HS-27A (cell line): ENCODE data around the gene VAPB.
"Not testable (repeated sequence)": the region's sequence is repeated elsewhere in the genome, so short reads cannot be mapped to it uniquely, and the experiment has no call there.

Experiments
- DNase-seq: peaks from one replicate; pipeline ENCODE4 v3.0.0-alpha.2; 2012; ENCODE audit warnings: low read depth, missing footprints

Gene VAPB

DNA sequence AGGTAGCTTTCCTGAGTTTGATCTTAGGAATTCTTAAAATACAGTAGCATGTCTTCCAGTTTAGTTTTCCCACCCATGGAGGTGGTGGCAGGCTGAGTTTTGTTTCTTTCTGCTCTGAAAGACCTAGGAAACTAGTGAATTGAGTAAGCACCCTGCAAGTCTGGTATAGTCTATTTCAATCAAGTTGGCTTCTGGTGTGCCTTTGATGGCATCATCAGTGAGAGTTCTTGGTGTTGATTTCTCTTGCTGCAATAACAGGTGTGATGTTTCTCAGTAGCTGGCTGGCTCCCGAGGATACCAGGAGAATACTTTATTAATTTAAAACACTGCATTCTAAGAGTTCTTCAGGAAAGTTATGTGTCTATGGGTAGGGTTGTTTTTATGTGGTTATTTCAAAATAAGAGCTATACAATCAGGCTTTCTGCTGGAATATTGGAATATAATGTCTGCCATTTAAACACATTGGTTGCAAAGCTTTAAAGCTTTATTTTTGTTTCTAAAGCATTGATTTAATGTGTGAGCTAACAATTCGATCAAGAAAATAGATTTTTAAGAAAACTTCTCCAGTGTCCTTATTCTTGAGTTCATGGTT, 19.0 kb downstream of the VAPB start:
- DNase-seq = no peak

- DNase-seq = no peak
Measured at GRCh38 chr20:58408603-58409246, 19.7 kb downstream of the VAPB start.

- DNase-seq = not testable (repeated sequence)
Measured at GRCh38 chr20:58414216-58414615, 25.2 kb downstream of the VAPB start.

DNA sequence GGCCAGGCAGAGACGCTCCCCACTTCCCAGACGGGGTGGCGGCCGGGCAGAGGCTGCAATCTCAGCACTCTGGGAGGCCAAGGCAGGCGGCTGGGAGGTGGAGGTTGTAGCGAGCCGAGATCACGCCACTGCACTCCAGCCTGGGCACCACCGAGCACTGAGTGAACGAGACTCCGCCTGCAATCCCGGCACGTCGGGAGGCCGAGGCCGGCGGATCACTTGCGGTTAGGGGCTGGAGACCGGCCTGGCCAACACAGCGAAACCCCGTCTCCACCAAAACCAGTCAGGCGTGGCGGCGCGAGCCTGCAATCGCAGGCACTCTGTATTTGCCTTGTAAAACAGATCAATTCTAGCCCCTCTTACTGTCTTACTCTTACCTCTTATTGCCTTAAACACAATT, 25.8 kb downstream of the VAPB start:
- not testable (repeated sequence) for DNase-seq

GRCh38 chr20:58416057-58416456, 27.0 kb downstream of the VAPB start:
- DNase-seq = no peak

- no peak for DNase-seq
Measured at GRCh38 chr20:58416835-58417234, 27.8 kb downstream of the VAPB start.

- DNase-seq = no peak
Measured at GRCh38 chr20:58417438-58417837, 28.4 kb downstream of the VAPB start.

DNA sequence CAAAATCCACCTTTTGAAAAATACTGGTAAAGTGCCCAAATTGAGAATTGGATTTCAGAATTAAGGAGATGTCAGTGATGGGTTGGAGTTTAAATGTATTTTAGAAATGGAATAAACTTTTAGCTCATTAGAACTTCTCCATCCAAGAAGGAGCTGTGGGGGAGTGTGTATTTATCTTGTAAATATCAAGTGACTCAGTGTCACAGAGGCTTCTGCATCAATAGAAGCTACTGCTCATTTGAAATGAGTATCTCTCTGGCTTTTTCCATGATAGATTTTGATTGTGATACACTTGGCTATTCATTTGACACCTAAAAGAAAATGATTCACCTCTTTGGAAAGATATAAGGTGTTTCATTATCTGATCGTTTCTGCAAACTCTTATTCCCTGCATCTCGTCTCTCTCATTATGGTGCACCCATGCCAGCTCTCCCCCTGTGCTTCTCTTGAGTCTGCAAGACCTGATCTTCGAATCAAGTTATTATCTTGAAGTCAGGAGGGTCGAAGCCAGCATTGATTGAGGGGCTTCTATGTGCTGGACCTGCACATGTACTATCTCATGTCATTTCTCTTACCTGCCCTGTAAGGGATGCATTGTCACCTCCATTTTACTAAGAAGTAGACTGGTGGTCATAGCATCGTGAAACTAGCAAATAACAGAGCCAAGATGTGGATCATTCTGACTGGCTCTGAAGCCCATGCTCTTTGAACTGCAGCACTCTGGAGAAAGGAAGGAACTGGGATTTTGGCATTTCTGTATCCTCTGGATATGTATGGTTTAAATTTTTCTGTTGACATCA, 30.1 kb downstream of the VAPB start:
- no peak for DNase-seq

DNA sequence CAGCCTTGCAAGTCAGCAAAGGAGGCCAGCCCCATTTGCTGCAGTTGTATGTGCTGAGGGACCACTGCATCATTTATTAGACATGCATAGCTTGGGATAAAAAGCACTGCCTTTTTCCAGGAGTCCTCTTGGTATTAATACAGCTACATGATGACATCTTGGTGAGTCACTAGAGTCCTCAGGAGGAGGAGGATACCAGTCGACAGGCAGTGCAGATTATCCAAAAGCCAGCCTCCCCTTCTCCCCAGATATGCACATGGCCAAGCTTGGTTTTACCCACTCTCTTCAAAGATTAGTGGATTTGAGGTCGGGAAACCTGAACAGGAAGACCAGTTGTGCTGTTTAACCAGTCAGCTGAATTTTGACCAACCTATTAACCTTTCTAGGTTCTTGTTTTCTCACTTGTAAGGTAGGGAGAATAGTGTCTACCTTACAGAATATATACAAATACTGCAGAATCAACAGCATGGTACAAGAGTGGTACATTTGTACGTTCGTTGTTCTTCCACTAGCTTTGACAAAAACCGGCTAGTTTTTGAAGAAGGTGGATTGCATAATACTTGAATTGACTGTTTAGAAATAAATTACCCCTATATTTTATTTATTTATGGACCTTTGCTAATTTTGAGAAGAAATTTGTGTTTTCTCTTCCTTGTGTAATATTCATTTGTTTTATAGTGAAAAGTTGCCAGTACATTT, 31.9 kb downstream of the VAPB start:
- DNase-seq = peak; percentile 45

GRCh38 chr20:58421497-58421850, 32.4 kb downstream of the VAPB start:
- no peak for DNase-seq

DNA sequence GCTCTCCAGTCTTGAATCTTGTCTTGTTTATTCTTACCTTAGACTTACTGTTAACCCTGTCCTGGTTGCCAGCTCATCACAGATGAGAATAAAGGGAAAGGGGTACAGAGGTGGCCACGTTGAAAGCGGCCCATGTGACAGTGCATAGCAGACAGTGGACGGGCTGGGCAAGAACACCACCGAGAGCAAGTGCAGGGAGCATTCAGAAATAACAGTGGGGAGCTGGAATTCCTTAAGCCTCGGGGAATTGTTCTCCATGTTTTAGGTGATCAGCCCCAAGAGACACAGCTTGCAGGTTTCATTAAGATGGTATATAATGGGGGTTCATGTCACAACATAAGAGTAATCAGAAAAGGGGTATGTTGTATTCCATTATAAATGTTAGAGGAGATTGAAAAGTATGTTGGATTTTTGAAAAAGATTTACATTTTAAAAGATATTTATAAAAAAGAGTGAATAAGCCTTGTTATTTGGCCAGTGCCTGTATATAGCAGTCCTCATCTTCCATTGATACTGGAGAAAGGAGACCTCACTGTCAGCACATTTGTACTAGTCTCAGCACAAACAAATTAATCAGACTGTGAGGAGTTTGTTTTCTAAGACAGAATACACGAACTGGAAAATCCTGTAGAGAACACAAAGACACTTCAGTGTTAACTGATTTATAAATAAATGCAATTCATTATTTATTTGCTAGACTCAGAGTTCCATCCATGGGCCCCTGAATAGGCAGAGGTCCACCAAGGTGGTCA, 35.4 kb downstream of the VAPB start:
- no peak for DNase-seq

DNA sequence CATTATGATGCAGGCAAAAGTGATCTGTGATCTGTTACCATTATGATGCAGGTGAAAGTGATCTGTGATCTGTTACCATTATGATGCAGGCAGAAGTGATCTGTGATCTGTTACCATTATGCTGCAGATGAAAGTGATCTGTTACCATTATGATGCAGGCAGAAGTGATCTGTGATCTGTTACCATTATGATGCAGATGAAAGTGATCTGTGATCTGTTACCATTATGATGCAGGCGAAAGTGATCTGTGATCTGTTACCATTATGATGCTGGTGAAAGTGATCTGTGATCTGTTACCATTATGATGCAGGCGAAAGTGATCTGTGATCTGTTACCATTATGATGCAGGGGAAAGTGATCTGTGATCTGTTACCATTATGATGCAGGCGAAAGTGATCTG, 38.5 kb downstream of the VAPB start:
- DNase-seq = not testable (repeated sequence)

DNA sequence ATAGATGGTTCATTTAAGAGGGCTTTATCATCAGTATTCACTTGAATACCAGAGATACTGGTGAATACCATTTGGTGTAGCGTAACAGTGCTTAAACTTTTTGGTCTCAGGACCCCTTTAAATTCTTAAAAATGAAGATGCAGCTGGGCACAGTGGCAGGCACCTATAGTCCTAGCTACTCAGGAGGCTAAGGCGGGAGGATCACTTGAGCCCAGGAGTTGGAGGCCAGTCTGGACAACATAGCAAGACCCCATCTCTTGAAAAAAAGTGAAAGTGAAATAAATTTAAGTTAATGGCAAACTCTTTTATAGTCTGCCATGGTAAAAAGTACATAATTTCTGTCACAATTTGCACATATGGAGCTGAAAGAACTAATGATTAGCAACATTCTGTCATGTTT, 39.3 kb downstream of the VAPB start:
- DNase-seq = no peak

DNA sequence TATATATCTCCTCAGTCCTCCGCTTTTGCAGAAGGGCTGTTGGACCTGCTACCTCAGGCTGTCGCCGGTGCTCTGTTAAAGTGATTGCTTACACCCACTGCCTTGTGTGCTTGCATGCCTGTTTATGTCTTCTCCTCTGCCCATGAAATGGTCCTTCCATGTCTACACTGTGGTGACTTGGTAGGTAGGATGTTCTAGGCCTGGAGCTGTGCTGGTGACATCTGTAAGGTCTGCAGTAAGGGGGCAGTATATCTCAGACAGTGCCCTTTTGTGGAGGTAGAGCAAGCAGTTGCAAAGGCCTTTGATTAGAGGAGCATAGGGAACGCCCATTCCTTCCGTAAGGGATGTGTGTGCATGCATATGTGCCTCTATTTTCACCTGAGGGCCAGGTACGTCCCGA, 40.3 kb downstream of the VAPB start:
- DNase-seq = no peak

GRCh38 chr20:58431134-58431533, 42.1 kb downstream of the VAPB start:
- DNase-seq = no peak

- DNase-seq = no peak
Measured at GRCh38 chr20:58432186-58432954, 43.3 kb downstream of the VAPB start.

- no peak for DNase-seq
Measured at GRCh38 chr20:58433029-58433647, 44.1 kb downstream of the VAPB start.

DNA sequence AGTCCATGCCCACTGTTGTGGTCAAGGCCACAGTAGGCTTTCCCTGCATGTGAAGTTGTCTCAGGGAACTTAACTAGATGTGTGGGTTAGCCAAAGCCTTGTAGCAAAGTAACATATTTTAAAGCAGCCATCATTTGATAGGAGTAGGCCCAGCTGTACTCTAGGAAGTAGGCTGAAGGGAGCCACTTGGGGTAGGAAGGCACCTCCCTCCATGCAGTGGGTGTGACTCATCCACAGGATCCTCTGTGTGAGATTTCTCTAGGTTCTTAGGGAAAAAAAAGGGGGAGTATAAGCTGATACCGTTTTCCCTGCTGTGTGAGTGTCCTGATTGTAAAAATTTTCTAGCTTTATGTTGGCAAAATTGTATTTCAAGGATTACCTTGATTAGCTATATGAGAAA, 44.7 kb downstream of the VAPB start:
- DNase-seq = peak; percentile 58

GRCh38 chr20:58434326-58434725, 45.3 kb downstream of the VAPB start:
- no peak for DNase-seq

DNA sequence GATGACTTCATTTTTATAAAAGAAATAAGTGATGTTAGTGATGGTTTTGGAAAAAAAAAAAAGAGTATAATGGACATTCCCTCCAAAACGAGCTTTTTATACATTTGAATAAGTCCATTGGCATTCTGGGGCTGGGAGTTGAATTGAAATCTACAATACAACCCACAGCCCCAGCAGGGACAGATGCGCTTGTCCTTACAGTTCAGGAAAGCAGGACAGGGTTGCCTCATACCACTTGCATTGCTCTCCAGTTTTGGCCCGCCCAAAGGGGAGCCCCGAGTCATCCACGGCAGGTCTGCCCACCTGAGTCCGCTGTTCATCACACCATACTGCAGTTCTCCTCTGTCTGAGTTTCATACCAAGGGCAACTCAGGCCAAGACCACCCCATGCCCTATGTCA, 46.2 kb downstream of the VAPB start:
- no peak for DNase-seq
